K562 (cell line): ENCODE measurements around the gene HMGN1. TPM values are rescaled to one million over a fixed set of nuclear protein-coding genes. Genes with fewer than 3 reads are reported as not detected.
A peak's percentile ranks its signal among the peaks of the same experiment; 100 is the strongest.

Source experiments
- BDP1 ChIP-seq: IDR thresholded peaks from 3 replicates; pipeline ENCODE4 v1.6.1; 2011; ENCODE audit not compliant: insufficient read length, insufficient read depth
- HINFP ChIP-seq: fragments of 450-650 bp; conservative IDR thresholded peaks from 2 replicates; pipeline ENCODE4 v1.6.1; 2016; ENCODE audit warnings: missing genetic modification characterization, low read depth, mild to moderate bottlenecking, control low read depth, missing compliant biosample characterization
- NR4A1 ChIP-seq, 2 experiments: fragments of 250-450 bp in 1 of 2; fragments of 450-650 bp in 1 of 2; sonication (Bioruptor Pico) in 1 of 2; IDR thresholded peaks; 2 replicates each; pipeline versions ENCODE4 v1.4.0 to v1.6.1; 2016 to 2020; ENCODE audit warnings: mild to moderate bottlenecking in 2 of 2, missing compliant biosample characterization in 1 of 2, missing genetic modification characterization in 1 of 2, moderate library complexity in 1 of 2
- RBM17 ChIP-seq: fragments of 200-400 bp; formaldehyde crosslinking; IDR thresholded peaks from 2 replicates; pipeline ENCODE4 v1.6.1; 2017; ENCODE audit warnings: low read depth, mild to moderate bottlenecking, low read length, borderline replicate concordance
- RFX7 ChIP-seq: fragments of 250-450 bp; sonication (Bioruptor Pico); IDR thresholded peaks from 2 replicates; pipeline ENCODE4 v1.5.1; 2021; ENCODE audit warnings: mild to moderate bottlenecking
- SMARCA4 ChIP-seq: fragments of 450-650 bp; IDR thresholded peaks from 2 replicates; pipeline ENCODE4 v1.6.1; 2016
- SNAPC5 ChIP-seq: fragments of 250-450 bp; sonication (Bioruptor Pico); IDR thresholded peaks from 2 replicates; pipeline ENCODE4 v1.8.0; 2021; ENCODE audit warnings: moderate library complexity, mild to moderate bottlenecking, inconsistent platforms
- YY1 ChIP-seq, 3 experiments: IDR thresholded peaks; 2 replicates each; pipeline ENCODE4 v1.6.1; 2011; ENCODE audit warnings: low read length in 2 of 3, mild to moderate bottlenecking in 2 of 3, moderate library complexity in 2 of 3, borderline replicate concordance in 1 of 3, control low read depth in 1 of 3, low read depth in 1 of 3; ENCODE audit not compliant: insufficient read depth in 3 of 3, insufficient replicate concordance in 2 of 3, control insufficient read depth in 1 of 3, insufficient read length in 1 of 3; ENCODE audit errors: extremely low read depth in 1 of 3
- ZBTB33 ChIP-seq: sonication (generic); formaldehyde crosslinking; IDR thresholded peaks from 2 replicates; pipeline ENCODE4 v1.8.1; 2023; ENCODE audit warnings: mild to moderate bottlenecking, missing genetic modification reagents
- ZFP36 ChIP-seq: fragments of 150-350 bp; IDR thresholded peaks from 2 replicates; pipeline ENCODE4 v1.6.1; 2018; ENCODE audit warnings: low read length, low read depth; ENCODE audit not compliant: partially characterized antibody
- ZNF584 ChIP-seq: fragments of 200-800 bp; sonication (Bioruptor generic); IDR thresholded peaks from 2 replicates; pipeline ENCODE4 v1.6.1; 2016; ENCODE audit warnings: low read depth, mild to moderate bottlenecking, missing genetic modification characterization, missing compliant biosample characterization
- polyA plus RNA-seq, 8 experiments: library from polyadenylated mRNA; depleted of rRNA in 4 of 8; stranded (reverse) in 5 of 8; unstranded in 3 of 8; fragments of >200 nt; fragmentation: Nextera tagmentation in 2 of 8; fragmentation: Illumina TruSeq in 1 of 8; extraction: Ambion mirVana in 2 of 8; extraction: Trizol in 1 of 8; gene quantifications; 2 replicates each; pipeline versions ENCODE4 v1.2.1 to v1.2.3, GENCODE V29; 2011 to 2014; ENCODE audit warnings: inconsistent platforms in 1 of 8, missing spikeins in 1 of 8
- total RNA-seq, 7 experiments: library from RNA; depleted of rRNA in 6 of 7; stranded (reverse); fragments of >200 nt in 6 of 7; fragmentation: Illumina TruSeq in 2 of 7; extraction: Trizol in 2 of 7; gene quantifications; 2 replicates each; pipeline versions ENCODE4 v1.2.1 to v1.2.3, GENCODE V29; 2011 to 2021; ENCODE audit warnings: low replicate concordance in 1 of 7
- TF ChIP-seq, protein P1 (sequence below): fragments of 200-600 bp; sonication (generic); IDR thresholded peaks from one replicate; pipeline ENCODE4 v1.6.1; 2012; ENCODE audit warnings: mild to moderate bottlenecking, low read depth, low read length, inconsistent platforms

The HMGN1 gene
- total and polyA plus RNA-seq, 9 of the 15 experiments (the other 6 are each of a cell fraction or from before 2014, with no cell fraction given), result 124 to 626 (median 498) TPM

DNA sequence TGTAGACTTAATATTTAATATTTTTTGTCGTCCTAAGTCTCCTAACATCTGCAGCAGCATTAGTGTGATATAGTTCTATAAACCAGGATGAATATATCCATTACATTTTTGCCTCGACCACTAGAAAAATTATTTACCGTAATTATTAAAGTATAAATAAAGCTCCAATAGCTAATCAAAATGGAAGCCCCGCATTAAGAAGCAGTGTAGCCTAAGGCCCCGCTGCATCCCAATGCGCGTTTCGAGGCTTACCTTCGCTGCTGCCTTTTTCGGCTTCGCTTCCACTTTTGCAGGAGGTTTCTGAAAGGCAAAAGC lies 891 bp downstream of the HMGN1 start (continued):
- TF ChIP-seq RFX7 (CRISPR knock-in tag), result no peak
- peak in 1 of 3 experiments; percentile 21 for TF ChIP-seq YY1 (IDR thresholded peaks at IDR 0.05; ENCODE audit: borderline replicate concordance in 1 of 3, control insufficient read depth in 1 of 3, extremely low read depth in 1 of 3, insufficient read depth in 3 of 3, insufficient read length in 1 of 3, insufficient replicate concordance in 2 of 3, low read depth in 1 of 3, low read length in 2 of 3)
- peak; percentile 53; the same call in 1 of the 2 replicates for TF ChIP-seq ZBTB33 (CRISPR knock-in tag)
- TF ChIP-seq BDP1, result no peak
- TF ChIP-seq NR4A1 (CRISPR knock-in tag; IDR thresholded peaks at IDR 0.05), result no peak
- TF ChIP-seq NR4A1 (tag; IDR thresholded peaks at IDR 0.05), result no peak
- TF ChIP-seq SNAPC5 (CRISPR knock-in tag), result no peak
- no peak for TF ChIP-seq HINFP
- TF ChIP-seq SMARCA4, result 0 out of 2 replicates have a peak, but pooled peaks have one; percentile 12
- no peak for TF ChIP-seq RBM17
- TF ChIP-seq ZFP36, result no peak
- TF ChIP-seq, protein P1, sequence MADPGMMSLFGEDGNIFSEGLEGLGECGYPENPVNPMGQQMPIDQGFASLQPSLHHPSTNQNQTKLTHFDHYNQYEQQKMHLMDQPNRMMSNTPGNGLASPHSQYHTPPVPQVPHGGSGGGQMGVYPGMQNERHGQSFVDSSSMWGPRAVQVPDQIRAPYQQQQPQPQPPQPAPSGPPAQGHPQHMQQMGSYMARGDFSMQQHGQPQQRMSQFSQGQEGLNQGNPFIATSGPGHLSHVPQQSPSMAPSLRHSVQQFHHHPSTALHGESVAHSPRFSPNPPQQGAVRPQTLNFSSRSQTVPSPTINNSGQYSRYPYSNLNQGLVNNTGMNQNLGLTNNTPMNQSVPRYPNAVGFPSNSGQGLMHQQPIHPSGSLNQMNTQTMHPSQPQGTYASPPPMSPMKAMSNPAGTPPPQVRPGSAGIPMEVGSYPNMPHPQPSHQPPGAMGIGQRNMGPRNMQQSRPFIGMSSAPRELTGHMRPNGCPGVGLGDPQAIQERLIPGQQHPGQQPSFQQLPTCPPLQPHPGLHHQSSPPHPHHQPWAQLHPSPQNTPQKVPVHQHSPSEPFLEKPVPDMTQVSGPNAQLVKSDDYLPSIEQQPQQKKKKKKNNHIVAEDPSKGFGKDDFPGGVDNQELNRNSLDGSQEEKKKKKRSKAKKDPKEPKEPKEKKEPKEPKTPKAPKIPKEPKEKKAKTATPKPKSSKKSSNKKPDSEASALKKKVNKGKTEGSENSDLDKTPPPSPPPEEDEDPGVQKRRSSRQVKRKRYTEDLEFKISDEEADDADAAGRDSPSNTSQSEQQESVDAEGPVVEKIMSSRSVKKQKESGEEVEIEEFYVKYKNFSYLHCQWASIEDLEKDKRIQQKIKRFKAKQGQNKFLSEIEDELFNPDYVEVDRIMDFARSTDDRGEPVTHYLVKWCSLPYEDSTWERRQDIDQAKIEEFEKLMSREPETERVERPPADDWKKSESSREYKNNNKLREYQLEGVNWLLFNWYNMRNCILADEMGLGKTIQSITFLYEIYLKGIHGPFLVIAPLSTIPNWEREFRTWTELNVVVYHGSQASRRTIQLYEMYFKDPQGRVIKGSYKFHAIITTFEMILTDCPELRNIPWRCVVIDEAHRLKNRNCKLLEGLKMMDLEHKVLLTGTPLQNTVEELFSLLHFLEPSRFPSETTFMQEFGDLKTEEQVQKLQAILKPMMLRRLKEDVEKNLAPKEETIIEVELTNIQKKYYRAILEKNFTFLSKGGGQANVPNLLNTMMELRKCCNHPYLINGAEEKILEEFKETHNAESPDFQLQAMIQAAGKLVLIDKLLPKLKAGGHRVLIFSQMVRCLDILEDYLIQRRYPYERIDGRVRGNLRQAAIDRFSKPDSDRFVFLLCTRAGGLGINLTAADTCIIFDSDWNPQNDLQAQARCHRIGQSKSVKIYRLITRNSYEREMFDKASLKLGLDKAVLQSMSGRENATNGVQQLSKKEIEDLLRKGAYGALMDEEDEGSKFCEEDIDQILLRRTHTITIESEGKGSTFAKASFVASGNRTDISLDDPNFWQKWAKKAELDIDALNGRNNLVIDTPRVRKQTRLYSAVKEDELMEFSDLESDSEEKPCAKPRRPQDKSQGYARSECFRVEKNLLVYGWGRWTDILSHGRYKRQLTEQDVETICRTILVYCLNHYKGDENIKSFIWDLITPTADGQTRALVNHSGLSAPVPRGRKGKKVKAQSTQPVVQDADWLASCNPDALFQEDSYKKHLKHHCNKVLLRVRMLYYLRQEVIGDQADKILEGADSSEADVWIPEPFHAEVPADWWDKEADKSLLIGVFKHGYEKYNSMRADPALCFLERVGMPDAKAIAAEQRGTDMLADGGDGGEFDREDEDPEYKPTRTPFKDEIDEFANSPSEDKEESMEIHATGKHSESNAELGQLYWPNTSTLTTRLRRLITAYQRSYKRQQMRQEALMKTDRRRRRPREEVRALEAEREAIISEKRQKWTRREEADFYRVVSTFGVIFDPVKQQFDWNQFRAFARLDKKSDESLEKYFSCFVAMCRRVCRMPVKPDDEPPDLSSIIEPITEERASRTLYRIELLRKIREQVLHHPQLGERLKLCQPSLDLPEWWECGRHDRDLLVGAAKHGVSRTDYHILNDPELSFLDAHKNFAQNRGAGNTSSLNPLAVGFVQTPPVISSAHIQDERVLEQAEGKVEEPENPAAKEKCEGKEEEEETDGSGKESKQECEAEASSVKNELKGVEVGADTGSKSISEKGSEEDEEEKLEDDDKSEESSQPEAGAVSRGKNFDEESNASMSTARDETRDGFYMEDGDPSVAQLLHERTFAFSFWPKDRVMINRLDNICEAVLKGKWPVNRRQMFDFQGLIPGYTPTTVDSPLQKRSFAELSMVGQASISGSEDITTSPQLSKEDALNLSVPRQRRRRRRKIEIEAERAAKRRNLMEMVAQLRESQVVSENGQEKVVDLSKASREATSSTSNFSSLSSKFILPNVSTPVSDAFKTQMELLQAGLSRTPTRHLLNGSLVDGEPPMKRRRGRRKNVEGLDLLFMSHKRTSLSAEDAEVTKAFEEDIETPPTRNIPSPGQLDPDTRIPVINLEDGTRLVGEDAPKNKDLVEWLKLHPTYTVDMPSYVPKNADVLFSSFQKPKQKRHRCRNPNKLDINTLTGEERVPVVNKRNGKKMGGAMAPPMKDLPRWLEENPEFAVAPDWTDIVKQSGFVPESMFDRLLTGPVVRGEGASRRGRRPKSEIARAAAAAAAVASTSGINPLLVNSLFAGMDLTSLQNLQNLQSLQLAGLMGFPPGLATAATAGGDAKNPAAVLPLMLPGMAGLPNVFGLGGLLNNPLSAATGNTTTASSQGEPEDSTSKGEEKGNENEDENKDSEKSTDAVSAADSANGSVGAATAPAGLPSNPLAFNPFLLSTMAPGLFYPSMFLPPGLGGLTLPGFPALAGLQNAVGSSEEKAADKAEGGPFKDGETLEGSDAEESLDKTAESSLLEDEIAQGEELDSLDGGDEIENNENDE, result peak; percentile 72
- no peak for TF ChIP-seq ZNF584 (CRISPR knock-in tag)
